Erythroblast (primary cell): ENCODE results near the gene ADAMTSL1.

Experiments
- GATA1 ChIP-seq: IDR thresholded peaks from 2 replicates; pipeline ENCODE4 v1.6.1; 2011; ENCODE audit warnings: low read depth, mild to moderate bottlenecking, control low read depth, low read length, moderate library complexity
- POLR2A ChIP-seq: IDR thresholded peaks from 2 replicates; pipeline ENCODE4 v1.6.1; 2011; ENCODE audit warnings: mild to moderate bottlenecking, low read length

DNA sequence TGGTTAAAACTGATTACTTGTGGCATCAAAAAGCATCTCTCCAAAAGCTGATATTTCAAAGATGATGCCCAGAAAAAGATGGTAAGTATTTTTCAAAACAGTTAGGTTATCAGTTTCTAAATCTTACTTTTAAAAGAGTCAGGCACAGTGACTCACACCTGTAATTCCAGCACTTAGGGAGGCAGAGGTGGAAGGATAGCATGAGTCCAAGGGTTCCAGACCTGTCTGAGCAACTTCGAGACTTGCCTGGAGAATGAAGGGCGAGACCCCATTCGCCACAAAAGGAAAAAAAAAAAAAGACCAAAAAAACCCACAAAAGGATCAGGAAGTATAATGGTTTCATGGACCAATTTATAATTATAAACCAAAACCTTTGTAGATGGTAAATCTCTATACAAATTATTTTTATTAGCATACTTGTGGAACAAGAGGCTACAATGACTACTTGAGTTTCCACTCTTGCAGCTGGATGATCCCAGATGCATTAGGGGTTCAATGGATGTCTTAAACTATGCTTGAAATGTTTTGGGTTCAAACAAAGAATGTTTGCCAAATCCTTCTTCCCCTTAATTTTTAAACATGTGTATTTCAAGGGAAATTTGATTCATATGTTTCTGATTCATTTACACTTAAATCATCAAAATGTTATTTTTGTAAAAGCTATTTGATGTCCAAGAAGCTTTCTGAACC lies 96.1 kb downstream of the ADAMTSL1 start:
- TF ChIP-seq POLR2A: no peak
- no peak for TF ChIP-seq GATA1
